AG09309 (cell line): ENCODE data around the gene ZDHHC22.
A peak's percentile ranks its signal among the peaks of the same experiment; 100 is the strongest.
"Not testable (repeated sequence)": the region's sequence is repeated elsewhere in the genome, so short reads cannot be mapped to it uniquely, and the experiment has no call there.

ENCODE experiments used
- DNase-seq: peaks from one replicate; pipeline ENCODE4 v3.0.0-alpha.2; 2010; ENCODE audit warnings: low read depth
- H3K4me3 ChIP-seq: 2 replicates; pipeline ENCODE4 v1.5.1; 2011; ENCODE audit warnings: mild to moderate bottlenecking, low read depth, low read length, moderate library complexity; ENCODE audit not compliant: control insufficient read depth
- TF ChIP-seq, protein P1 (sequence below): IDR thresholded peaks from 2 replicates; pipeline ENCODE4 v1.5.1; 2011; ENCODE audit warnings: mild to moderate bottlenecking, low read depth, low read length, inconsistent platforms; ENCODE audit not compliant: insufficient read depth, control insufficient read depth; ENCODE audit errors: missing control alignments

ZDHHC22 gene

DNA sequence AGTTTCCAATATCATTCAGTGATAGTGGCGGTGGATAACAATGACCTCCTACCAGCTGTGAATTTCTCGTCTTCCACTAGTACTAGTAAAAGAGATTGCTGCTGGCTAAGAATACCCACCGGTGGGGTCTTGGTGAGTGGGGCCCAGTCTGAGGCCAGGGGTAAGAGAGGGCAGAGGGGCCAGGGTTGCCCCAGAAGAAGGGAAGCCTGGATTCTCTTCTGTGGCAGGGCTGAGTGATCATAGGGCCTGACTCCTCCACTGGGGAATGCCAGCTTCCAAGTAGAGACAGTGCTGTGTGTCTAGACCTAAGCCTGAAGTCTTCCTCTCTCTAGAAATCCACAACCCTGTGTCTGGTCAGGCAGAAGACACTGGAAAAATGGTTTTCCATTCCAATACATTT is 34.3 kb upstream of the ZDHHC22 start:
- no peak overlapping the region for H3K4me3 ChIP-seq
- no peak for DNase-seq
- TF ChIP-seq, protein P1, sequence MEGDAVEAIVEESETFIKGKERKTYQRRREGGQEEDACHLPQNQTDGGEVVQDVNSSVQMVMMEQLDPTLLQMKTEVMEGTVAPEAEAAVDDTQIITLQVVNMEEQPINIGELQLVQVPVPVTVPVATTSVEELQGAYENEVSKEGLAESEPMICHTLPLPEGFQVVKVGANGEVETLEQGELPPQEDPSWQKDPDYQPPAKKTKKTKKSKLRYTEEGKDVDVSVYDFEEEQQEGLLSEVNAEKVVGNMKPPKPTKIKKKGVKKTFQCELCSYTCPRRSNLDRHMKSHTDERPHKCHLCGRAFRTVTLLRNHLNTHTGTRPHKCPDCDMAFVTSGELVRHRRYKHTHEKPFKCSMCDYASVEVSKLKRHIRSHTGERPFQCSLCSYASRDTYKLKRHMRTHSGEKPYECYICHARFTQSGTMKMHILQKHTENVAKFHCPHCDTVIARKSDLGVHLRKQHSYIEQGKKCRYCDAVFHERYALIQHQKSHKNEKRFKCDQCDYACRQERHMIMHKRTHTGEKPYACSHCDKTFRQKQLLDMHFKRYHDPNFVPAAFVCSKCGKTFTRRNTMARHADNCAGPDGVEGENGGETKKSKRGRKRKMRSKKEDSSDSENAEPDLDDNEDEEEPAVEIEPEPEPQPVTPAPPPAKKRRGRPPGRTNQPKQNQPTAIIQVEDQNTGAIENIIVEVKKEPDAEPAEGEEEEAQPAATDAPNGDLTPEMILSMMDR, result no peak

DNA sequence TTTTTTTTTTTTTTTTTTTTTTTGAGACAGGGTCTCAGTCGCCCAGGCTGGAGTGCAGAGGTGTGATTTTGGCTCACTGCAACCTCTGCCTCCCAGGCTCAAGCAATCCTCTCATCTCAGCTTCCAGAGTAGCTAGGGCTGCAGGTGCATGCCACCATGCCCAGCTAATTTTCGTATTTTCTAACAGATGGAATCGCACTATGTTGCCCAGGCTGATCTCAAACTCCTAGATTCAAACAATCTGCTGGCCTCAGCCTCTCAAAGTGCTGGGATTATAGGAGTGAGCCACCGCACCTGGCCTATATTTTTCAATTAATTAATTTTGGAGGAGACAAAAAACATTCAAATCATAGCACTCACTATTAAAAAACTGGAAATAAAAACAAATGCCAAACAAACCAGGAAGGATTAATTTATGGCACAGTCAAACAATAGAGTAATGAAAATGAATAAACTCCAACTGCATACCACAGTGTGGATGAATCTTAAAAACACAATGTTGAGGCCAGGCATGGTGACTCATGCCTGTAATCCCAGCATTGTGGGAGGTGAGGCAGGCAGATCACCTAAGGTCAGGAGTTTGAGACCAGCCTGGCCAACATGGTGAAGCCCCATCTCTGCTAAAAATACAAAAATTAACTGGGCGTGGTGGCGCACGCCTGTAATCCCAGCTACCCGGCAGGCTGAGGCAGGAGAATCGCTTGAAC is 32.5 kb upstream of the ZDHHC22 start:
- not testable (repeated sequence) for DNase-seq, H3K4me3 ChIP-seq

DNA sequence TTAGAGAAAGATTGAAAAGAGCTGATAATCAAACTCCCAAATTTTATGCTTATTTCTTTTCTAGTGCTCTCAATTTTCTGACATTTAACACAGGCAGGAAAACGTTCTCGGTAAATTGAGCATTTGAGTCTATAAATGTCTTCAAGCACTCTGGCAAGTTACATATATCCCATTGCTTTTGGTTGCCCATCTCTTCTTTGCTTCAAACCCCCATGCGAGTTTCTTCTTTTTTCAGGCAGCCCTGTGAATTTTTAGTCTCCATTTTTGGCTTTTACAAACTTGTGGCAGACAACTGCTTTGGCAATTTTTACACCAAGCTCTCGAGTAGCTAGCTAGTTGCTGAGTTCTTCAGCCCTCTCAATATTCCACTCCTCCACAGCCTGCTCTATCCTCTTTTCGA is 31.3 kb upstream of the ZDHHC22 start:
- H3K4me3 ChIP-seq, result no peak overlapping the region
- DNase-seq, result no peak
- TF ChIP-seq, protein P1, result no peak

DNA sequence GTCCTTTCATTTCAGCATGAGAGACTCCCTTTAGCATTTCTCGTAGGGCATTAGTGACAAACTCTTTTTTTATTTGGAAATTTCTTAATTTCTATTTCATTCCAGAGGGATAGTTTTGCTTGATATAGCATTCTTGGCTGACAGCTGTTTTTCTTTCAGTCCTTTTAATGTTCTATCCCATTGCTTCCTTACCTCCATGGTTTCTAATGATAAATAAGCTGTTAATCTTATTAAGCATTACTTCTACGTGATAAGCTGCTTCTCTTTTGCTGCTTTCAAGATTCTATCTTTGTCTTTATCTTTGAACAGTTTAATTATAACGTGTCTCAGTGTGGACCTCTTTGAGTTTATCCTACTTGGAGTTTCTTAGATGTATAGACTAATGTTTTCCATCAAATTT is 28.5 kb upstream of the ZDHHC22 start:
- TF ChIP-seq, protein P1, result no peak
- no peak overlapping the region for H3K4me3 ChIP-seq
- DNase-seq, result no peak

DNA sequence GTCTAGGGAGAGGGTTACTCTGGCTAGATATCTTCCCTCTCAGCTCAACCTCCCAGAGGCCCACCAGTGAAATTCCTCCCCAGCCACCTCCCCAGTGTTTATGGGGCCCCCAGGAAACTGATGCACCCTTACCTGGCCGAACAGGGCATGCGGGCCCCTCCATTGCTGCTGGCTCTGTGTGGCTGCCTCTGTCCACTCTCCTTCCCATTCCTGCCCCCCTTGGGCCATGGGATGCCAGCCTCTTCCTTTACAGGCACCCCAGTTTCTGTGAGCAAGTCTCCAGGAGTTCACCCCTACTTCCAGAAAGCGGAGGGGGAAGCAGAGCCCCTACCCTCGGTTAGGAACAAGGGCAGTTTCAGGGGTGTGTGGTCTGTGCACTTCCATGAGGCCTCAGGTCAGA is 19.4 kb upstream of the ZDHHC22 start:
- DNase-seq, result no peak
- TF ChIP-seq, protein P1, result no peak
- no peak overlapping the region for H3K4me3 ChIP-seq

DNA sequence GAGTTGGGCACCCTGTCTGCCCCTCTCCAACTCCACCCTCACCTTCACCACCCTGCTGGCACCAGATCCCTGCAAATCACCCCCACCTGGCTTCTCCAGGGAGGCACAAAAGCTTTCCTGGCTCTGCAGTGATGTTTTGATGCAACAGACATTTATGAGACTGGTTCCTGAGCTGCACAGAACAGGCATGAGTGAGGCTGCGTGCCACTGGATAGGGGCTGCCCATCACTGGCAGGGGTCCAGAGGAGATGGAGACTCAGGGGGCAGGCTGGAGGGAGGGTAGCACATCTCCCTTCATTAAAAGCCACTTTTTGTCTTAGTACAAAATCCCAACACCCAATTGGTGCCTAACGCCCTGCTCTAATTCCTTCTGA is 17.3 kb upstream of the ZDHHC22 start:
- DNase-seq, result no peak
- TF ChIP-seq, protein P1, result no peak
- no peak overlapping the region for H3K4me3 ChIP-seq

DNA sequence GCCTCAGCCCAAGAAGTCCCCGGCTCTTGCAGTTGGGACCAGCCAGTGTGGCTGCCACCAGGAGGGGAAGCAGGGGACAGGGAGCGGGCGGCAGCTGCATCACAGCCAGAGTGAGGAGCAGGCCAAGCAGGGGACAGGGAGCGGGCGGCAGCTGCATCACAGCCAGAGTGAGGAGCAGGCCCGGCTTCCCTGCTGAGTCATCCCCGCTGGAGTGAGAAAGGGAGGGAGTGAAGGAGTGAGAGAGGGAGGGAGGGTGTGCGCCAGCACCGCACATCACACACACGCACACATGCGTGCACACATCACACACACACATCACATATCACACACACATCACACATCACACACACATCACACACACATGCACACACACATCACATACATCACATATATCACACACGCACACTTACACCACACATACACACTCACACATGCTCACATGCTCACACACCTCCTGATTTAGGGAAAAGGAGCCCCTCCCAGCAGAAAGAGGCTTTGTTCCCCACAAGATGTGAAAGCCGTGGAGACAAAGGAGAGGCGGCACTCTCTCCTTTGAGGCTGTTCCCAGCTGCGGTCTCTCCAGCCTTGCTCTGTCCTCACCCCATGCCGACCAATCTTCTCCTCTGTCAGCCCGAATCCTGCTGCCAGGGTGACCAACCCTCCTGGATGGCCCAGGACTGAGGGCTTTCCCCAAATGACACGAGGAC is 16.7 kb upstream of the ZDHHC22 start:
- H3K4me3 ChIP-seq, result no peak overlapping the region
- DNase-seq, result peak; percentile 24
- TF ChIP-seq, protein P1, result no peak
